ENCODE measurements around the gene LGR6.

LGR6 gene

DNA sequence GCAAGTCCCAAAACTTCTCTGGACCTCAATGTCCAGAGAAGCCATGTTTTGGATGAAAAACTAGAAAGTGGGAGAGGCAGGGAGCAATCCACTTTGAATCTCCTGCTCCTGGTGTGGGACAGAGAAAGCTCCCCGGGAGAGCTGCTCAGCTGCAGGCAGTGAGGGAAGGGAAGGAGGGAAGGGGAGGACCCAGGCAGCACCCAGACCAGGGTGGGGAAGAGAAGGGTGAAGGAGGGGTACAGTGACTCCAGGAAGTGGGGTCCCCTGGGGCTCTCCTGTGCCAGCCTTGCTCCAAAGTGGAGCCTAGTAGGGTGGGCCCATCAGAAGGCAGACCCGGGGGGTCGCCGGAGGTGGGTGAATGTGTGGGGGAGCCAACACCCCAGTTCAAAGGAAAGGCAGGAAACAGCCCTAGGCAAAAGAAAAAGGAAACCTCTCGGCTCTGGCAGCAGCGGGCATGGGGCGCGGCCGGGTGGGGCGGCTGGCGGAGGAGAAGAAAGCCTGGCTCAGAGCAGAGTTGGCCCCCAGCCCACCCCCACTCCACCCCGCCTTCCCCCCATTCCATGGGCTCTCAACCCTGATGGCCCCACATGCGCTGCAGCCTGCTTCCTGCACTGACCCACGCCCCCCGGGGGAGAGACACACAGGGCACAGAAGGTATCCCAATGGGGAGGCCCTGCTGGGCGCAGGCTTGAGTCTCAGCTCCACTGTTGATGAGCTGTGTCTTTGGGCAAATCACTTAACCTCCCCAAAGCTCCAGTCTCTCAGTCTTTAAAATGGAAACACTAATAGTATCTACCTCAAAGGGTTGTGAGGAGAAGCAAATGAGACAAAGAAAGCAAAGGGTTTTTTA is 5.7 kb downstream of the LGR6 start:
- no peak for DNase-seq (ENCODE audit: low read depth)

DNA sequence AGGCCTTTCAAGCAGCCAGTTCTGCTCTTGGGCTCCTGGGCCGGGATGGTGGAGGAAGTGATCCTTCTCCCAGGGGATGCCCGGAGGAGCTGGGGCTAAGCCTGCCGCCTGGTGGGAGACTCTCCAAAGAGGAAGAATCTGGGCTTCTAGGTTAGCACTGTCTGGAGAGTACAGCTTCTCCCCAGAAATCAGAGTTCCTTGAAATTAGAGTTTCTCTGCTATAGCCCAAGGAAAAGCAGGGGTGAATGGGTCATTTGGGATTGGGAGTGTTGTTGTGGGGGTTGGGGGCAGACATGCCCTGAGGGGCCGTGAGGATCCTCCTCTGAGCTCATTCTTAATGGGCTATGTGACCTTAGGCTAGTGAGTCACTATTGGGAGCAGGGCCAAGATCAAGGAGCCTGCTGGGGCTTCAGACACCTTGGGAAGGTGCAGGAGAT is 6.5 kb downstream of the LGR6 start:
- DNase-seq (ENCODE audit: low read depth): no peak

DNA sequence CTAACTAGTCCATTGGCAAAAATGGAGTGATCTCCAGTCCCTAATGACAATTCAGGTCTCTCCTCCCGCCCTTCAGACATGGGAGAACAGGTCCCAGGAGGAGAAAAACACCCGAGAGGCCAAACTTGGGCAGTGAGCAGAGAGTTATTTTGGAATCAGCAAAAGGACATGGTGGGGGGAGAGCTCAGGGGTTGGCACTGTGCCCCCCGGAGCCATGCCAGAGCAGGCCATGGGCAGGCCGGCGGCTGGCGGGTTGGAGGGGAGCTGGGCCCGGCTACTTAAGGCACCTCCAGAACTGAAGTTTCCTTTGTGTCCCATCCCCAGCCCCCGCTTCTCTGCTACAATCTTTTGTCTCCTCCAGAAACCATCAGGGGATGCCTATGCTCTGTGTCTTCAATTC is 7.1 kb downstream of the LGR6 start:
- DNase-seq (ENCODE audit: low read depth): no peak

DNA sequence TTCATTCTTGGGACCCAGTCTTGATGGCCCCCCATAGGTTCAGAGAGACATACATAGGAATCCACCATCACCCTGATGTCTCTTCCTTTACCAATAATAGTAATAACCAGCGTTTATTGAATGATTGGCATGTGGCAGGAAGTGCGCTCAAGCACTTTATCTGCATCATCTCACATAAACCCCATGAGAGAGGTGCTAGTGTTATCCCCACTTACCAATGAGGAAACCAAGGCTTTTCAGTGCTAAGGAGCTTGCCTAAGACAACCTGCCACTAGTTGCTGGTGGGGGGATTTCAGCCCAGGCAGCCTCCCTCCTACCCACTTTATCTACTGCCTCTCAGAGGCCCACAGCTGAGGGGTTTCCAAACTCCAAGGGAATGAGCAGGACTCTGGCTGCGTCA is 7.7 kb downstream of the LGR6 start:
- DNase-seq (ENCODE audit: low read depth): no peak

DNA sequence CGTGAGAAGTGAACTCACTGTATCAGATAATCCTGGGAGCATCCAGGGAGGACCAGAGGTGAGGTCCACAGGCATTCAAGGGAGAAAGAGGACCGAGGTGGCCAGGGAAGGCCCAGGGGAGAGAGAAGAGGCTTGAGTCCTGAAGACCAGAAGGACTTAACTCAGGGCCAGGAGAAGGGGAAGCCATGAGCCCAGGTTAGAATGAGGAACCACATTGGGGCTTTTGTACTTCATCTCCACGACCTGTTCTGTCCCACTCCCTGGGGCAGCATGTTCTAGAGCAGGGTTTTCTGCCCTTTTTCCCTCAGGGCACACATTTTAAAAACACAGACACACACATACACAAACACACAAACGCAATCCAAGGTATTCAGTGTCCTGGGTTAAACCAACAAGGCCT is 8.4 kb downstream of the LGR6 start:
- no peak for DNase-seq (ENCODE audit: low read depth)

DNA sequence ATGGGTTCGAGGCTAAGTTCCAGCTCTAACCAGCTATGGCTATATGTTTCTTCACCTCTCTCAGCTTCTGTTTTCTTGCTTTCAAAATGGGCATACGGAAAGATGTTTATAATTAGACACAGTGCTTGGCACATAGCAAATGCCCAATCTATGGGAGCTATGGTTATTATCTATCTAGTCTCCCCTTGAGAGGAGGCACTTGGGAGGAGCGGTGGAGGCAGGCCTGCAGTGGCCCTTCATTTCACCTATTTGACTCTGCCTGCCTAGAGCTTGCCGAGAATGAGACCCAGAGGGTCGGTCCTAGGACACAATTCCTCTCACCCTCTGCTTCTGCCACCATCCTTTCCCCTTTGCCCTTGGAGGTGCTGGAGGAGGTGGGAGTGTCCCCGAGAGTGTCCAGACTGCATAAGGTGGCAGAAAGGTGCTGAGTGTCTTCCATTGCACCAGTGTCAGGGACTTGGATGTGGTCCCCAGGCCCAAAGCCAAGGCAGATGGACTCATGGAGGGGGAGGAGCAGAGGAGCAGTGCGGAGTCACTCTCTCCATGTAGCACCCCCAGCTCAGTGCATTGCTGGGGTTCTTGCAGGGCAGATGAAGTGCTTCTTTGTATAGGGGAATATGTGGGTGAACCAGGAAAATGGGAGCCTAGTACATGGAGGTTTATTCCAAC is 9.0 kb downstream of the LGR6 start:
- no peak for DNase-seq (ENCODE audit: low read depth)

DNA sequence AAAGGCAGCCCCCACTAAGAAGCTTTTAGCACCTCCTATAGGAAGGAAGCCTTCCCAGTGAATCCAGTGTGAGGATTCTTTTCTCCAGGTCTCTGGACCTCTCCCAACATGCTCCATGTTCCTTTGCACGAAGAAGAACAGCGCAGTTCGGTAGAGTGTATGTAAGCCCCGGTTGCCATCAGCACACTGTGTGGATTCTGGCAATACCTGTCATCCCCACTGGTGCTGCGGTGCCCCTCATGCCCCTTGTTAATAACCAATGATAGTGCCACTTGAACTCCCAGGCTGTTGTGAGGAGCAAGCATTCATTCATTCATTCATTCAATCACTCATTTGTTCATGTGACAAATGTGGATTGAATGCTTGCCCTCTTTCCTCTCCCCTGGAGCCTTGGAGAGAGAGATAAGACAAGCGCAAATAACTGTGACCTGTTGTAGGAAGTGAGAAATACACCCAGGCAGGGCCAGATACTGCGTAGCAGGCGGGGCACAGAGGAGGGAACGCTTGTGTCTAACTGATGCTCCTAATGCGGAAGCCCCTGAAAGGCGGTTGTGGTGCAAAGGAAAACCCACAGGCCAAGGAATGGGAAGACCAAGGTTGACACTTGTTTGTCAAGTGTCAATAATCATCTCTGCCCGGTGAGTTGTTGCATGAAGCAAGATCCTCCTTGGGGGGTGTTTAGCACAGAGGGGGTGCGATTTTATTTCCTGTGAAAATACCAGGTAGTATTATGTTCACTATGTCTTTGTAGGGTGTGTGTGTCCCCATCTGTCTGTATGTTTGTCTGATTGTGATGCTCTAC is 9.8 kb downstream of the LGR6 start:
- DNase-seq (ENCODE audit: low read depth): no peak

DNA sequence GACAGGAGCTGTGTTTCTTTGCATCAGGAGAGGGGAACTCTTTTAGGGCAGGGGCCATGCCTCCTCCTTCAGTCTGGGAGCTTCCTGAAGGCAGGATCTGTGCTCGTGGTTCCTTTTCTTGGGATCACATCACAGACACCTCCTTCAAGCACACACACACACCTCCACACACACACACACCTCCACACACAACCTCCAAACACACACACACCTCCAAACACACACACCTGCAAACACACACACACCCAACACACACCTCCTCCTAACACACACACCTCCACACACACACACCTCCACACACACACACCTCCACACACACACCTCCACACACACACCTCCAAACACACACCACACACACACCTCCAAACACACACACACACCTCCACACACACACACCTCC is 10.5 kb downstream of the LGR6 start:
- DNase-seq (ENCODE audit: low read depth): no peak

DNA sequence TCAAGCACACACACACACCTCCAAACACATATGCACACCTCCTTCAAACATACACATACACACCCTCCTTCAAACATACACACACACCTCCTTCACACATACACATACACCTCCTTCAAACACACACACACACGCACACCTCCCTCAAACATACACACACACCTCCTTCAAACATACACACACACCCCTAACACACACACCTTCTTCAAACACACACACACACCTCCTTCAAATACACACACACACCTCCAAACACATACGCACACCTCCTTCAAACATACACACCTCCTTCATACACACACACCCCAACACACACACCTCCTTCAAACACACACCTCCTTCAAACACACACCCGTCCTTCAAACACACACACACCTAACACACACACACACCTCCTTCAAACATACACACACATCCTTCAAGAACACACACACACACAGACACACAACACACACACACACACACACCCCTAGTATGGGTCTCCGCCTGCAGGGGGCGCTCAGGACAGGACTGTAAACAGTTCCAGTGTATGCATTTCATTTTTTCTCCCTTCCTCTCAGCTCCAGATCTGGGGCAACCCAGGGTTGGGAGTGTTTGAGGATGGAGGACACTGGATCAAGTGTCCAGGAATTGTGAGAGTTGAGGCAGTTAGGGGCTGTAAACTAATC is 12.1 kb downstream of the LGR6 start:
- DNase-seq (ENCODE audit: low read depth): no peak

DNA sequence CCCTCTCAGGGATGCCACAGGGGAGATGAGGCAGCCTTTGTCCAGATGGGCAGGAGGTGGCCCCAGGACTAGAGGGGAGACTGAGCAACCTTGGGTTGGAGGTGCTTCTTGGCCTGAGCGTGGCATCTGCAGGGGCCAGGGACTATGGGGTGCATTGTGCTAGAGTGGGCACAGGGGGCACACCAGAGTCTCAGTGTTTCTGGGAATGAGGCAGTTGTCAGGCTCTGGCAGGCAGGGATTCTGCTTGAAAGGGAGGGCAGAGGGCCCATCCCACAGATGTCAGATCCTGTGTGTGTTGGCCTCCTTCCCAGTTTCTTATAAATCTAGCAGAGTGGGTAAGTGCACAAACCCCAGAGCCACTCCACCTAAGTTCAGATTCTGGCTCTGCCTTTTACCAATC is 13.7 kb downstream of the LGR6 start:
- peak; percentile 72 for DNase-seq (ENCODE audit: low read depth)

DNA sequence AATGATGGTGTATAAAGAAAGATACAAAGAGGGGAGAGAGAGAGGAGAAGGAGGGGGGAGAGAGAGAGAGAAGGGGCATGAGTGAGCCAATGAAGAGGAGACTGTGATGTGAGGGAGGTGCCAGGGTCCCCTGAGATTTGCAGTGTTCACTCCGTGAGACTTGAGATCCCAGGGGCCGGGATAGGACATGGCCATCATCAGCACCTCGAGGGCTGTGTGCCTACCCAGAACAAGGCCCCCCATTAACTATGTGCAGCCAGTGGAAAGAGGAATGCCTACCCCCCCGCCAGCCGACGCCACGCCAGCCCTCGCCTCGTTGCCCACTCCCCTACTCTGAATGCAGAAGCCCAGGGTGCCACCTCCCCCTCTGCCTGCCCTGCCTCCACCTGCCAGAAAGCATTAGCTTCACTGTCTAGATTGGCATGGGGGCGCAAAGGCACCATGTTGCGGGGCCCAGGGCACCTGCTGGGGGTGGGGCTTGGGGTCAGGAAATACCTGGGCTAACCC is 14.8 kb downstream of the LGR6 start:
- no peak for DNase-seq (ENCODE audit: low read depth)

DNA sequence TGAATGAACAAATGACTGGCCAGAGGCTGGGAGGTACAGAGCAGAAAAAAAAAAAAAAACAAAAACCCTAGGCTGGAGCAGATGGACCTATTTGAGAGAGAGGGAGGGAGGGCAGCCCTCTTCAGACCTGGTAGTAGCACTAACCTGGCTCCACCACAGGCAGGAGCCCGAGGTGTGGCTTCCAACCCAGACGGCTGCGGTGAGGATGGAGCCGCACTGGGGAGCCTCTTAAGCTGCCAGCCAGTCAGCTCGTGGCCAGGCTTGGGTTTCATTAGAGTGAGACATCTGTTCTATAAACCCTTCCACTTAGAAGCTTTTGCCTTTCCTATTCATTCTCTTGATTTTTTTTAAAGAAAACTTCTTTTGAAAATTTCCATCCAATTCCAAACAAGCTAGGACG is 16.8 kb downstream of the LGR6 start:
- peak; percentile 13 for DNase-seq (ENCODE audit: low read depth)

DNA sequence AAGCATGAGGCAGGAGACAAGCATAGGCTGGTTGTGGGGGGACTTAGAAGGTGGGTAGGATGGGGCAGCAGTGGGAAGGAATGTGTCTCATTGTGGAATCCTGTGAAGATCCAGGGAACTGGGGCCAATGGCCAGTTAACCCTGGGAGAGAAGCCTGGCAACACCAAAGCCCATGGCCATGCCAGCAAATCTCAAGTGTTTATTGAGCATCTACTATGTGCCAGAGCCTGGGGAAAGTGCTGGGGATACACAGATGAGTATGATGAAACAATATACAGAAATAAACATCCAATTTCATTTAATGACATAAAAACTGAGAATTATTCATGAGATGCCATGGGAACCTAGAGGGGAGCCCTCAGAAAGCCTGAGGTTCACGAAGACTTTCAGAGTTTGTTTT is 17.4 kb downstream of the LGR6 start:
- no peak for DNase-seq (ENCODE audit: low read depth)

DNA sequence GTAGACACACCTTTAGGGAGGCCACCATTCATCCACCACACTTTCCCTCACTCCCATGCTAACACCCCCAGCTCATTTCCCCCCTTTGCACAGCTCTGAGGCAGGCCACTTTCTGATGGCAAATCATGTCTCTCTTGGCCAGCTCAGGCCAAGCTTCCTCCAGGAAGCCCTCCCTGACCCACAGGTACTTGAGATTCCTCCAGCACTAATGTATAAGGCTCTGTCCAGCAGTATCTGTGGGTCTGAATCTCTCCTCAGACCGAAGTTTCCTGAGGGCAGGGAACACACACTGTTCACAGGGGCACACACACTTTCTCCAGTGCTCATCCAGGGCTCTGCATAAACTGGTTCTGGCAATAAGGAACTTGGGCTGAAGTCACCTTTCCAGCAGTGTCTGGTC is 19.2 kb downstream of the LGR6 start:
- no peak for DNase-seq (ENCODE audit: low read depth)

DNA sequence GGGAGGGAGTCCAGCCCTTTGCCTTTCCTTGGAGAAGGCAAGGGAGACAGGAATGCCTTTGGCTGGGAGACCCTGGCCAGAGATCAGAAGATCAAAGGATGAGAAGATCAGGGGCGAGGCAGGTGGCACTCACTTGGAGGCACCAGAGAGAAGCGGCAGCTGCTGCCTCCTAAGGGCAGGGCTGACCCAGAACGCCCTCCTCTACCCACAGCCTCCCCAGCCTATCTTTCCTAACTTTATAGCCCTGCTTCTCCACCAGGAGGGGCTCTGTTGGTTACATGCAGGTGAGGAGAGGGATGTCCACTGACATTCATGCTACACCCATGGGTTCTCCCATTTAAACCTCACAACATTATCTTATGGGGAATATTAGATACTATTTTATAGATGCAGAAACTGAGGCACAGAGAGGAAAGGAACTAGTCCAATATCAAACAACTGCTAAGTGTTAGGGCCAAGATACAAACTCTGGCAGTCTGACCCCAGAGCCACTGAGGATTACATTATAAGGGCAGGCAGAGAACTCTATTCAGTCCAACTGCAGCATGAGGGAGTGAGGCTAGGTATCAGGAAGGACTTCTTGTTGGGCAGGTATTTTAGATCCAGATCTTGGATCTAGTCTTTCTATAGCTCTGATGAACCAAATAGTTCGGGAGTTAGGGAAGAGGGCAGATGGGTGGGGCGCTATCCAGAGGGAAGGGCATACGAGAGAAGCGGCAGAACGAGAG is 19.9 kb downstream of the LGR6 start:
- no peak for DNase-seq (ENCODE audit: low read depth)

DNA sequence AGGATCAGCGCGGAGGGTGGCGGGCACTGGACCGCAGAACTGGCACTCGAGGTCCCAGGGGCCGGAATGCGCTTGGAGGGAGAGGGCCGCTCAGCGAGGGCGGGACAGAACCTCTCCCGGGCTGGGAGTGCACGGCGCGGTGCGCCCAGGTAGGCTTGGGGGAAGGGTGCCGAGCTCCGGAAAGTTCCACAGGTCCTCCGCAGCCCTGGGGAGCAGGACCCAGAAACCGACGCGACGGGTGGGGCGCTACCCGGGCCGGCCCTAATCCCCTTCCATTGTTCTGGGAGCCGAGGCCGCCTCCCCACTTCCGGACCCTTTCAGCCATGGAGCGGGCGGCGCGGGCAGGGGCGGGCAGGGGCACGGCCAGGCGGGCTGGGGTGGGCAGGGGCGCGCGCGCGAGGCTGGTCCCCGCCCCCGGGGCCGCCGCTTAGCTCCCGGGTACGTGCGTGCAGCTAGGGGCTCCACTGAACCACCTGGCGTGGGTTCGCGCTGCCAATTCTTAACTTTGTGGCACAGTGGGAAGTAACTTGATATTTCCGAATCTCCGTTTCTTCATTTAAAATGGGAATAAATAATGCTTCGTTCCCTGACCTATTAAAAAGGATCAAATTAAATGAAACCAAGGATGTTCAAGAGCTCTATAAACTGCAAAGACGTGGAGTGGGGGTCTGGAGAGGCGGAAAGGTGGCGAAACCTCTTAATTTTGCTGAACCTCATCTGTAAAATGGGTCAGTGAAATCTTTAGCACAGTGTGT is 20.7 kb downstream of the LGR6 start:
- no peak for DNase-seq (ENCODE audit: low read depth)

DNA sequence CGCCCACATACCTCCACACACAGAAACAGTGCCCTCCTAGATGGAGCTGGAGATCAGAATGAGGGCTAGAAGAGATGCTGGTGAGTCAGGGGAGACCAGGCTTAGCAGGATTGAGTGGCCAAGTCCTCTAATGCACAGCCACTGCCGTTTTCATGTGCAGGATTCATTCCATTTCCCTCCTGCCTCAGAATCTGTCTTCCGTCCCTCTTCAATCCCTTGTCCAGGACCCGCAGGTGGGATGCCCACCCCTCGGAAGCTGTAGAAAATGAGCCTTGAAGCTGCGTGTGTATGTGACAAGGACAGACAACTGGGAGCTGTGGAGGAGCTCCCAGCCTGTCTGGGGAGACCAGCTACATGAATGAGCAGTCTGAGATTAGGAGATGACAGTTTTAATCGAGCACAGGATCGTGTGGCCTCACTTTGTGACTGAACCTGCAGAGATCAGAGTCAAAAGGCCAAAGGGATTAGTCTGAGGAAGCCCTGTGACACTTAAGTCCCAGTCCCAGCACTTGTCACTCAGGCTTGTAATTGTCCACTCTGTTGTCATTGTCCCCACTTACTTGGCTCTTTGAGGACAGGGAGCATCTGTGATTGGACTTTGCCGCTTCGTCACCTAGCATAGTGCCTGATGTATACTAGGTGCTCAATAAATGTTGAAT is 22.0 kb downstream of the LGR6 start:
- no peak for DNase-seq (ENCODE audit: low read depth)

DNA sequence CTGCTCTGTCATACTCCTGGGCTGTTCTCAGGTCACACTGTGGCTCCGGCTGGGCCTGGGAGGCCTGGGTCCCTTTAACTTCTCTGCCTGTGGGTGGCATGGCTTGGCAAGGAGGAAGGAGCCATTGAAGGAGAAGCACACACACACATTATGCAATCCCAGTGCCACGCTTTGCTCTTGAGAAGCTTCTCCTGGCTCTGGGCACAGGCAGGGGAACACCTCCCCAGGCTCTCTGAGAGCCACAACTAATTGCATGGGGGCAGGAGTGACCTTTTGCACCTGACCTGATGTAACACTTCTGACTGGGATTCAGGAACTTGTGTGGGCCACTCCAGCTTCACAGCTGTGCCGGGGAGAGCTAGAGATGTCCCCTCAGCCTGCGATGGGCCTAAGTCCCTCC is 23.1 kb downstream of the LGR6 start:
- no peak for DNase-seq (ENCODE audit: low read depth)

DNA sequence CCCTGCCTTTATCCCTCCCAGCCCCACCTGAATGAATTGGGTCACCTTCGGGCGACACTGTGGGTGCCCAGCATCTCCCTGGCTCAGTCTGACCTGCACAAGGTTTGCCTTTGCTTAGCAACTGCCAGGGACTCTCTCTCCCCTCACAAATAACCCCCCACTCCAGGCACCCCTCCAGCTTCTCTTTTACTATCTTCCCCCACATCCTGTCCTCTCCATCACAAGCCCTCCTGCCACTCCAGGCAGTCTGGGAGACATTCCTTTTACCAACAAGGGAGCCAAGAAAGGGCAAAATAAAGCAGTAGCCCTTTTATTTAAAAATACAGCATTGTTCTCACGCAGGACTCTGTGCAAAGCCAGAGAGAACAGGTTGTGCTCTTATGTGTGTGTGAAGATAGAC is 23.9 kb downstream of the LGR6 start:
- no peak for DNase-seq (ENCODE audit: low read depth)

DNA sequence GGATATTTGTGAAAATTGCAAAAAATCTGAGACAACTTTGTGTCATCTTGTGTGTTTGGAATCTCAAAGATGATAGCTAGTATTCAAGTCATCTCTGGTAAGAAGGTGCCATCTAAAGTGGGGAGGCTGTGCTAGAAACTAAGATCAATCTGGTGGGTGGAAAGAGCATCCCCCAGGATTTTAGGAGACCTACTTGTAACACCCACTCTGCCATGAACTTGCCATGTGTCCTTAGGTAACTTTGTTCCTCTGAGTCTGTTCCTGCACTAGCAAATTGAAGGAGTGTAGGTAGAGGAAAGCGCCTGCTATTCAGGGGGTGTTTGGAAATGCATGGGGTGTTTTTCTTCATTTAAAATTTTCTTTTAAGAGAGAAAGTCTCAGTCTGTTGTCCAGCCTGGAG is 24.4 kb downstream of the LGR6 start:
- no peak for DNase-seq (ENCODE audit: low read depth)

All from stromal cell of bone marrow (primary cell).